H9 (cell line): ENCODE measurements around the gene HPCAL4. TPM values are rescaled to one million over a fixed set of nuclear protein-coding genes. Genes with fewer than 3 reads are reported as not detected.

Experiments used
- DNase-seq: peaks from one replicate; pipeline ENCODE4 v3.0.0-alpha.2; 2017
- H2AFZ ChIP-seq: one replicate; pipeline ENCODE4 v1.6.1; 2013; ENCODE audit warnings: mild to moderate bottlenecking, low read length, control low read depth, moderate library complexity
- H2AK5ac ChIP-seq: 2 replicates; pipeline ENCODE4 v1.6.1; 2013; ENCODE audit warnings: low read length, control low read depth, mixed read lengths; ENCODE audit not compliant: insufficient read length
- H2BK120ac ChIP-seq: one replicate; pipeline ENCODE4 v1.6.1; 2013; ENCODE audit warnings: low read depth, mild to moderate bottlenecking, low read length, control low read depth, inconsistent platforms; ENCODE audit not compliant: poor library complexity, severe bottlenecking
- H2BK12ac ChIP-seq: 2 replicates; pipeline ENCODE4 v1.6.1; 2013; ENCODE audit warnings: low read length, control low read depth, mixed read lengths, low read depth; ENCODE audit not compliant: insufficient read length
- H2BK15ac ChIP-seq: 2 replicates; pipeline ENCODE4 v1.6.1; 2013; ENCODE audit warnings: low read depth, low read length, control low read depth
- H2BK20ac ChIP-seq: one replicate; pipeline ENCODE4 v1.6.1; 2013; ENCODE audit warnings: low read depth, mild to moderate bottlenecking, low read length, control low read depth, inconsistent platforms; ENCODE audit not compliant: poor library complexity, severe bottlenecking
- H2BK5ac ChIP-seq: 2 replicates; pipeline ENCODE4 v1.6.1; 2013; ENCODE audit warnings: low read length, control low read depth, mixed read lengths; ENCODE audit not compliant: insufficient read length
- H3K14ac ChIP-seq: 2 replicates; pipeline ENCODE4 v1.6.1; 2013; ENCODE audit warnings: low read length, control low read depth; ENCODE audit not compliant: insufficient read depth
- H3K18ac ChIP-seq: 2 replicates; pipeline ENCODE4 v1.6.1; 2013; ENCODE audit warnings: low read depth, mild to moderate bottlenecking, mixed read lengths, low read length, control low read depth; ENCODE audit not compliant: insufficient read length
- H3K23ac ChIP-seq: 2 replicates; pipeline ENCODE4 v1.6.1; 2013; ENCODE audit warnings: low read length, control low read depth, mixed read lengths, low read depth; ENCODE audit not compliant: insufficient read length
- H3K23me2 ChIP-seq: 2 replicates; pipeline ENCODE4 v1.6.1; 2013; ENCODE audit warnings: low read depth, mild to moderate bottlenecking, mixed read lengths, low read length, control low read depth; ENCODE audit not compliant: insufficient read length, poor library complexity, severe bottlenecking
- H3K27ac ChIP-seq: 2 replicates; pipeline ENCODE4 v1.5.1; 2013; ENCODE audit warnings: low read length, control low read depth, mixed read lengths, low read depth; ENCODE audit not compliant: insufficient read length
- H3K27me3 ChIP-seq: 2 replicates; pipeline ENCODE4 v1.6.1; 2013; ENCODE audit warnings: low read length, control low read depth, inconsistent platforms; ENCODE audit not compliant: insufficient read depth
- H3K4ac ChIP-seq: 2 replicates; pipeline ENCODE4 v1.6.1; 2013; ENCODE audit warnings: low read depth, mild to moderate bottlenecking, control low read depth, inconsistent platforms, low read length, moderate library complexity
- H3K4me1 ChIP-seq: 2 replicates; pipeline ENCODE4 v1.6.1; 2013; ENCODE audit warnings: low read length, control low read depth, inconsistent platforms; ENCODE audit not compliant: insufficient read depth
- H3K4me2 ChIP-seq: 2 replicates; pipeline ENCODE4 v1.6.1; 2013; ENCODE audit warnings: low read length, control low read depth, mixed read lengths; ENCODE audit not compliant: insufficient read length, insufficient read depth
- H3K56ac ChIP-seq: 2 replicates; pipeline ENCODE4 v1.6.1; 2013; ENCODE audit warnings: low read depth, mild to moderate bottlenecking, mixed read lengths, low read length, control low read depth; ENCODE audit not compliant: insufficient read length
- H3K79me1 ChIP-seq: 2 replicates; pipeline ENCODE4 v1.6.1; 2013; ENCODE audit warnings: low read depth, mild to moderate bottlenecking, moderate library complexity, low read length, control low read depth, inconsistent platforms; ENCODE audit not compliant: insufficient read depth, poor library complexity, severe bottlenecking
- H3K79me2 ChIP-seq: 2 replicates; pipeline ENCODE4 v1.6.1; 2013; ENCODE audit warnings: low read length, control low read depth, inconsistent platforms; ENCODE audit not compliant: insufficient read depth
- H3K9ac ChIP-seq: 2 replicates; pipeline ENCODE4 v1.6.1; 2013; ENCODE audit warnings: low read length, control low read depth, mixed read lengths; ENCODE audit not compliant: insufficient read length; ENCODE audit errors: extremely low read depth
- H3K9me3 ChIP-seq: one replicate; pipeline ENCODE4 v1.6.1; 2013; ENCODE audit warnings: low read depth, low read length, inconsistent platforms; ENCODE audit not compliant: control insufficient read depth
- H3T11ph ChIP-seq: one replicate; pipeline ENCODE4 v1.6.1; 2013; ENCODE audit warnings: mild to moderate bottlenecking, low read length, control low read depth, inconsistent platforms
- H4K20me1 ChIP-seq: one replicate; pipeline ENCODE4 v1.6.1; 2013; ENCODE audit not compliant: control insufficient read depth, insufficient read length, insufficient read depth
- H4K5ac ChIP-seq: 2 replicates; pipeline ENCODE4 v1.6.1; 2013; ENCODE audit warnings: low read depth, mild to moderate bottlenecking, mixed read lengths, low read length, control low read depth; ENCODE audit not compliant: insufficient read length
- H4K8ac ChIP-seq: replicated peaks from 2 replicates; pipeline ENCODE4 v1.6.1; 2013; ENCODE audit warnings: low read length, control low read depth, mixed read lengths, low read depth; ENCODE audit not compliant: insufficient read length
- H4K91ac ChIP-seq: 2 replicates; pipeline ENCODE4 v1.6.1; 2013; ENCODE audit warnings: low read depth, mild to moderate bottlenecking, moderate library complexity, mixed read lengths, low read length, control low read depth; ENCODE audit not compliant: insufficient read length
- H3K27ac Mint-ChIP-seq, 3 experiments: 2 replicates in 2 of 3; 3 replicates in 1 of 3; pipeline ENCODE4 v1.8.0; 2020 to 2021; ENCODE audit warnings: mixed read lengths in 3 of 3, mild to moderate bottlenecking in 1 of 3, moderate library complexity in 1 of 3
- H3K27me3 Mint-ChIP-seq: 2 replicates; pipeline ENCODE4 v1.8.0; 2021; ENCODE audit warnings: low read depth, mild to moderate bottlenecking, moderate library complexity, mixed read lengths
- H3K36me3 Mint-ChIP-seq, 3 experiments: 2 replicates in 2 of 3; 3 replicates in 1 of 3; pipeline ENCODE4 v1.8.0; 2020 to 2021; ENCODE audit warnings: low read depth in 3 of 3, mixed read lengths in 3 of 3; ENCODE audit not compliant: insufficient read depth in 1 of 3
- H3K4me1 Mint-ChIP-seq, 2 experiments: 2 replicates each; pipeline ENCODE4 v1.8.0; 2020; ENCODE audit warnings: mixed read lengths in 2 of 2
- H3K4me3 Mint-ChIP-seq, 2 experiments: 2 replicates in 1 of 2; 3 replicates in 1 of 2; pipeline ENCODE4 v1.8.0; 2020 to 2021; ENCODE audit warnings: mild to moderate bottlenecking in 2 of 2, mixed read lengths in 2 of 2, moderate library complexity in 1 of 2
- H3K9me3 Mint-ChIP-seq, 2 experiments: 2 replicates in 1 of 2; 3 replicates in 1 of 2; pipeline ENCODE4 v1.8.0; 2020; ENCODE audit warnings: mild to moderate bottlenecking in 2 of 2, mixed read lengths in 2 of 2, moderate library complexity in 1 of 2
- WGBS: extraction: QIAGEN DNeasy Blood & Tissue Kit; methylation state at CpG from one replicate; pipeline ENCODE4 v1.1.7; 2013; ENCODE audit warnings: missing lambda C conversion rate, low lambda C conversion rate, mixed read lengths; ENCODE audit not compliant: insufficient read length; ENCODE audit errors: extremely low coverage; 5-methylcytosine and 5-hydroxymethylcytosine counted together
- total RNA-seq: library from RNA; stranded (reverse); gene quantifications from 2 replicates; pipeline ENCODE4 v1.2.1, GENCODE V29; 2021
- TF ChIP-seq, protein P1 (sequence below): fragments of 200-600 bp; sonication (generic); conservative IDR thresholded peaks from 3 replicates; pipeline ENCODE4 v1.8.0; 2021; ENCODE audit warnings: antibody characterized with exemption, mild to moderate bottlenecking

Gene HPCAL4
- total RNA-seq, 1 experiment from 2014 or later: 0.15 TPM

DNA sequence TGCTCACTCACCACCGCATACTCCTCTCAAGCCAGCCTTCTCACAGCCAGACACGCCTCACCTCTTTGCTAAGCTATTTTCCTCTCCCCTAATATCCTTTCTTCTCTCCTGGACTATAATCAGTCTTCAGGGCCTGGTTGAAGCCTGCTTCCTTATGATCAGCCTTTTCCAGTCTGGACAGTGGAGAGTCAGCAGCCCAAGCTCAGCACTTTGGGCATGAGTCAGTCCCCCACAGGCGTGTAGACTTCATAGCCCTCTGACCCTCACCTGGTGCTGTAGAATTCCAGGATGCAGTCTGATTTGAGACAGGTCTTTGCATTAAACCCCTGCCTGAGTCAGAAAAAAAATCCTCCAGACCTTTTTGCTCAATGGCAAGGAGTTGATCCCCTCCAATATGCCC is 2.5 kb downstream of the HPCAL4 start:
- Histone ChIP-seq H3K4ac (no peak overlapping the region), H3K79me1 (no peaks in the 10 kb centered on the region), H3K4me1 (no peaks in the 10 kb centered on the region), H2AK5ac (no peak overlapping the region), H3K56ac (no peak overlapping the region), H2BK120ac (no peak overlapping the region), H2BK12ac (no peak overlapping the region), H3K9ac (no peak overlapping the region), H4K20me1 (no peaks in the 10 kb centered on the region), H4K91ac (no peak overlapping the region), H4K5ac (no peak overlapping the region), H2AFZ (no peak overlapping the region), H3T11ph (no peak overlapping the region), H3K27me3 (peaks cover 86% of the 10 kb centered on the region), H2BK15ac (no peak overlapping the region), H2BK5ac (no peak overlapping the region), H3K9me3 (no peaks in the 10 kb centered on the region), H3K23me2 (peaks cover 12% of the 10 kb centered on the region), H3K18ac (no peak overlapping the region), H3K14ac (no peak overlapping the region), H3K23ac (no peak overlapping the region), H4K8ac (no peak overlapping the region), H3K79me2 (no peaks in the 10 kb centered on the region), H2BK20ac (no peak overlapping the region), H3K4me2 (no peak overlapping the region), H3K27ac (no peak overlapping the region)
- H3K9me3 Mint-ChIP-seq: peaks cover 0 to 2% of the 10 kb centered on the region in 2 experiments; a peak in 2 of 5 replicates
- H3K4me3 Mint-ChIP-seq: no peak overlapping the region
- H3K36me3 Mint-ChIP-seq: no peaks in the 10 kb centered on the region
- TF ChIP-seq, protein P1, sequence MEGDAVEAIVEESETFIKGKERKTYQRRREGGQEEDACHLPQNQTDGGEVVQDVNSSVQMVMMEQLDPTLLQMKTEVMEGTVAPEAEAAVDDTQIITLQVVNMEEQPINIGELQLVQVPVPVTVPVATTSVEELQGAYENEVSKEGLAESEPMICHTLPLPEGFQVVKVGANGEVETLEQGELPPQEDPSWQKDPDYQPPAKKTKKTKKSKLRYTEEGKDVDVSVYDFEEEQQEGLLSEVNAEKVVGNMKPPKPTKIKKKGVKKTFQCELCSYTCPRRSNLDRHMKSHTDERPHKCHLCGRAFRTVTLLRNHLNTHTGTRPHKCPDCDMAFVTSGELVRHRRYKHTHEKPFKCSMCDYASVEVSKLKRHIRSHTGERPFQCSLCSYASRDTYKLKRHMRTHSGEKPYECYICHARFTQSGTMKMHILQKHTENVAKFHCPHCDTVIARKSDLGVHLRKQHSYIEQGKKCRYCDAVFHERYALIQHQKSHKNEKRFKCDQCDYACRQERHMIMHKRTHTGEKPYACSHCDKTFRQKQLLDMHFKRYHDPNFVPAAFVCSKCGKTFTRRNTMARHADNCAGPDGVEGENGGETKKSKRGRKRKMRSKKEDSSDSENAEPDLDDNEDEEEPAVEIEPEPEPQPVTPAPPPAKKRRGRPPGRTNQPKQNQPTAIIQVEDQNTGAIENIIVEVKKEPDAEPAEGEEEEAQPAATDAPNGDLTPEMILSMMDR: no peak
- peaks cover 0 to 9% of the 10 kb centered on the region in 2 experiments; a peak in 3 of 4 replicates for H3K4me1 Mint-ChIP-seq
- no CpG with 5 or more reads among the region's 3 CpGs for WGBS
- DNase-seq: no peak
- peaks cover 99% of the 10 kb centered on the region for H3K27me3 Mint-ChIP-seq
- no peak overlapping the region for H3K27ac Mint-ChIP-seq
